HG03045 (cell line): Measurements from ENCODE around the gene TEX2.
A peak's percentile ranks its signal among the peaks of the same experiment; 100 is the strongest.

ENCODE experiments used
- ATAC-seq: cut with Tn5 transposase; IDR thresholded peaks from one replicate; pipeline ENCODE4 v1.9.1; 2021; ENCODE audit warnings: mild to moderate bottlenecking, moderate library complexity; ENCODE audit not compliant: unreplicated experiment

Gene TEX2

DNA sequence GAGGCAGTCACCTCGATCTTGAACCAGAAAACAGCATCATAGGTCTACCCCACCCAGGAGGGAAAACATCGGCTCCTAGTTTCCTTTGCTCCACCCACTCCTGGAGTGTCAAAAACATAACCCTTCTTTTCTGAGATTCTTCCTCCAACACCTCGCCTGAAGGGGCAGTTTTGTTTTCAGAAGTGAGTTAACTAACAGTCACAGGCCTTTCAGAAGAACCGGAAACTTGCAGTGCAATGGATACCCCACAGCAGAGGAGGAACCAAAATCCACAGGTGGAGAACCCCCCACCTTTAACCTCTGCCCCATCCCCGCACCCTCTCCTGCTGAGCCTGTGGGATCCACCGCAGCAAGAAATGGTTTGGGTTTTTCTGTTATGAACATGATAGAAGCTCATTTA lies 7.8 kb upstream of the TEX2 start:
- ATAC-seq, result no peak

DNA sequence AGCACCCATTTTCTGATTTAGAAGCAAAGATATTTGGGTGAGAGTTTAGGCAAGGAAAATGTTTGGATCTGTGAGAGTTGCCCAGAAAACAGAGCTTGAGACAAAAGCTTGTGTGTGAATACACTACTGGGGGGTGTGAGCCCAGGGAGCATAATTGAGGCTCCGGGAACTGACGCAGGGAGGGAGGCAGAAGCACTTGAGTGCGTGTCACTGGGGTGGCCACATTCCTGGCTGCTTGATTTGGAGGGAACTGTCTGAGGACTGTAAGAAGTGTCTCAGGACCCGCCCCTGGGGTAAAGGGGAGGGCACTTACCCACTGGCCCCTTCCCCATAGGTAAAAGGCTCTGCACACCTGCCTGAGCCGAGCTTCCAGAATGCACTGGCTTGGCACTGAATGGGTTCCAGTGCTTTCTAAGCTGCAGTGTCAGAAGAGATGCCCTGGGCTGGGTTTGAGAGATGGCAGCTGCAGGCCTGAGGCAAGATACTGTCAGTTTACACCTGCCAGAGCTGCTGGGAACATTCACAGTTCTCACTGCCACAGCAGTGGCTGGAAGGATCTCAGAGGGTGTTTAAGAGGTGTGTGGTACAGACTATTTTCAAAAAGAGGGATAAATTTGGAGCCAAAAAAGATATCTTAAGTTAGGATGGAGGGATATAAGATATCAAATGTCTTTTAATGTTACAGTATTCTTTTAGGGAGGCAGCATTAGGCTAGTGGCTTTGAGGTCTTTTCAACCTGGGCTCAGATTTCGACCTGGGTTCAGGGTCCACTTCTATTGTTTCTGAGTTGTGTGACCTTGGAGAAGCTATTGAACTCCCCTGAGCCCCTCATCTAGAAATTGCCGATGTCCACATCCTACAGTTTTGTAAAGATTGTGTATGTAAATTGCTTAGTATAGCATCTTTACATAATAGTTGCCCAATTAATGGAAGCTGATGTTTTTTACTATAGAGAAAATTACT lies 6.9 kb upstream of the TEX2 start:
- no peak for ATAC-seq

DNA sequence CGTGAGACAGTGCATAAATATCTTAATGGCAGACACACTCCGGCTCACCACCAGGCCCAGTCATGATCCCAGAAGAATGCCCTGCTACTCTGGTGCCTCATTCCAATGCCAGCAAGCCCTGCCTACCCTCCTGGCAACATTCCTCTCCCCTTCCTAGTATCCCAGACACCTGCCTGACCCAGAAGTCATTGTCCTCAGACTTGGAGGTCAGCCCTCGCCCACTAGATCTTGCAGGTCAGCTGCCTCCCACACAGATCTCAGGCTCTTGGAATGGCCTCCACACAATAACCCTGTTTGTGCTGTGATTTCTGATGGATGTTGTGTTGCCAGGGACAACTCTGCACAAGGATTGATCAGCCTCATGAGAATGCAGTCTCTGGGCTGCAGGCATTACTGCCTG lies 1.8 kb upstream of the TEX2 start:
- no peak for ATAC-seq

DNA sequence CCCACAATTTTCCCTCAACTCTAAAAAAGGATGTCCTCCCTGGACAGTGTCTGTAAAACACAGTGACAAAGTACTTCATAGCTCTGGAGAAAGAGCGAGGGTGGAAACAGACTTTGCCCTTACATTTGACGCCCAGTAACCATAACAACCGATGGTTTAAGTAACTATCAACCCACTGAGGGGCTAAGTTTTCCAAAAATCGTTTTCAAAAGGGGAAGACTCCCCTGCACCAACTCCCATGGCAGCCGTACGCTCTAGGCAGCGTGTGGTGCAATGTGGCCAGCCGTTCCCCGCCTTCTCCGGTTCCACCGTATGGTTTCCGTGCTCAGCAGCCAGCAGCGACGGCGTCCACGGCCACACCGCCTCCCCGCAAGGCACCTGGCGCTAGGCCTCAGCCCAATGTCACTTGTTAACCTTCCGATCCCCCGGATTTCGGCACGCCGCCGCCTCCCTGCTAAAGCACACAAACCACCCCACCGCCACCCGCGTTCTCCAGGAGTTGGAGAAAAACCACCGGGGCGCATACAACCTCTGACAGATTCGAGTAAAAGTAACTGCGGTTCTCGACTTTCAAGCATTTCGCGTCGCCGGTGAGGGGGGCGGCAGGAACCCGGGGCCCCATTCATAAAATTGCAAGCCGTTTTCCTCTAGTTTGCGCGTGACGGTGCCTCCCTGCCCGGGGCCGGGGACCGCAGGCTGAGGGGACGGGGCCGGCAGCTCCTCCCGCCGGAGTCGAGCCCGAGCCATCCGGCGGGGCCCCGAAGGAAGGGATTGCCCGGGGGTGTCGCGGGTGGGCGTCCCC lies 661 bp downstream of the TEX2 start:
- ATAC-seq, result peak; percentile 27

DNA sequence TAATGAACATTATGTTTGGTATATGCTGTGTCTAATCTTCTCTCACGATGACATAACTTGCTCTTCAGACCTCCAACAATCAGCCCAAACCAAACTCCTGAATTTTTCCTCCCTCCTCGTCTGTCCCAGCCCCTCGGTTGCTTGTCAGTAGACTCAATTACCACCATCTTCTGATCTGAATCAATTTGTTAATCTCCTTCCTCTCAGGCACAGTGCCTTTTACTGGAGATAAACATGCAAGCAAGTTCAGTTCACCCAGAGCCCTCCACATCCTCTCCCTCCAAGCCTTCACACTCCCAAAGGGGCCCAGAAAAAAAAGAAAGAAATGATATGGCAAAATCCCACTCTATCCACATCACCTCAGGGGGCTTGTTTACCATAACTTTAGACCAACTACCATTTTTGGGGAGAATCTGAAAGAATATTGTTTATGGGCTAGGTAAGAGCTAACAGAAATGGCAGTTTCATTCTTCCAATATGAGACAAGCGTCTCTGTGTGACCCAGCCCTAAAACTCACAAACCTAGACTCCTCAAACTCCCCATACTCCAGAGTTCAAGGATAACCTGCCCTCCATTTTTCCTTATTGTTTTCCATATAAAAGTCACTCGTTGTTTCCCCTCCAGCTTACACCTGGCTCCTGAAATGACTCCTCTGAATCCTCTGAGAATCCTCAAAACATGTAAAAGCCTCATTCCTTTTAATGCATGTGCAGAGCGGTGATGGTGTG lies 1.5 kb downstream of the TEX2 start:
- no peak for ATAC-seq

DNA sequence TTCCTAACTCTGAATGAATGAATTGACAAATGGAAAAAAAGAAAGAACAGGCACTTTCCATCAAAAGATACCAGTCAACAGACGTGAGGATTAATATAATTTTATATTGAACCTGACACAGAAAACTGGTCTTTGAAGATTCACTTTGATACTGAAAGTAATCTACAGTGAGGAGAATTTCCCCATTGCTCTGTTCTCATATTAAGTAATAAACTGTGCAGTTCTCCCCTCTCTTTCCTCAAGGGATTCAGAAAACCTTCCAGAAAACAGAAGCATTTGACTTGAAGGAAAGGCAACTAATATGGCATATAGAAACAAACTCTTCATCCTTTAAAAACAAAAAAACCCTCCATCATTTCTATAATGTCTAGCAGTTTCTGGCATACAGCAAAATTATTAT lies 2.2 kb downstream of the TEX2 start:
- ATAC-seq, result no peak

DNA sequence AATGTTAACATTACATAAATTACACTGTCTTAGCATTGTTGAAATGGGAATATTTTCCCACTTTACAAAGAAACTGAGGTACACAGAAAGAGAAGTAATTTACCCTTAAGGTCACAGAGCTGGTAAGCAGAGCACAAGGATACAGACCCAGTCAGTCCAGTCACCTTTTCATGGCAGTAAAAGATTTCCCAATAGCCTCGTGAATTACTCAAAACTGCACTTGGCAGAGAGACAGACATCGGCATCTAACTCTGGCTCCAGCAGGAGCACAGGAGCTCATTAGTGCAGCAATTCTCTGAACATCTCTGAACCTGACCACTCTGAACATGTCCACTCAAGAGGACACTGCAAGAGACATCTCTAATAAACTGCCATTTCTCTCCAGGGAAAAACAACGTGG lies 3.1 kb downstream of the TEX2 start:
- ATAC-seq, result no peak

DNA sequence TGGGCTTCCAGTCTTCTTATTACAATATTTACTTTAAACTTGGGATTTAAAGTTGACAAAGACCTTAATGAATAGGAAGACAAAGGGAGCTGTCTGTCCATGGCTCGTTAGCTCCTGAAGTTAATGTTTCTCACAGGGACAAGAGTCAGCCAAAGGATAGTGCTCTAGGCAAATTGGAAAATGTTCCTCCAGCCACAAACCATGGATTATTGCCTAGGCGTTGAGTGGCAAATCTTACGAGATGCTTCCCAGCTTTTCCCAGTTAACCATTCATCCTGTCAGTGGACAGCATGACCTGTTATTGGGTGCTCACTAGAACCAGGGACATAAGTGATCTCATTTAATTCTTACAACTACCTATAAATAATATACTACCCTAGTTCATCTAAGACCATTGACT lies 3.6 kb downstream of the TEX2 start:
- no peak for ATAC-seq

DNA sequence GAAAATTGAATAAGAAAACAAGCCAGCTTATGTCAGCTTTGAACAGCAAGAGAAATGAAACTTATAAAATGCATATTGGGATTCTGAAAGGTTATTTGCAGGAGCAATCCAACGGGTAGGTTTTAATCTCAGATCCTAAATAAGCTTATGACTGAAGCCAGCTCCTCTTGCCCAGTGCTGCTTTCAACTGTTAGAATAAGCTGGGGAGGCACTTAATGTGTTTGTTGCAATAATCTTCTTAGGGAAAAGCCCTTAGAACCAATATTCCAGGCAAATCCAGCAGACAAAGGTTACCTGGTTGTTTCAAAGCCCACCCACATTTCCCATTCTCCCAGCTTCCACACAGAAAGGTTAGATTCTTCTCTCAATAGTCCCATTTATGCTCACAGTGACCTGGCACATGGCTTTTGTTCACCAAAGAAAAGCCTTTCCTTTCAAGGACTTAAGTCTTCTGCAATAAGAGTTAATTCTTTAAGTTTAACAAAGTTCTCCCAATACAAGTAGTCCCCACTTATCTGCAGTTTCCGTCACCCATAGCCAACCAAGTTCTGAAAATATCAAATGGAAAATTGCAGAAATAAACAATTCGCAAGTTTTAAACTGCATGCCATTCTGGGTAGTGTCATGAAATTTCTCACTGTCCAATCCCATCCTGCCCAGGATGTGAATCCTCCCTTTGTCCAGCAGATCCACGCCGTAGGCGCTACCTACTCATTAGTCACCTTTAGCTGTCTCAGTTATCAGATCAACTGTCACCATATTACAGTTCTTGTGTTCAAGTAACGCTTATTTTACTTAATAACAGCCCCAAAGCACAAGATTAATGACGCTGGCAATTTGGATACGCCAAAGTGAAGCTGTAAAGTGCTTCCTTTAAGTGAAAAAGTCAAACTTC lies 5.9 kb downstream of the TEX2 start:
- ATAC-seq, result no peak

DNA sequence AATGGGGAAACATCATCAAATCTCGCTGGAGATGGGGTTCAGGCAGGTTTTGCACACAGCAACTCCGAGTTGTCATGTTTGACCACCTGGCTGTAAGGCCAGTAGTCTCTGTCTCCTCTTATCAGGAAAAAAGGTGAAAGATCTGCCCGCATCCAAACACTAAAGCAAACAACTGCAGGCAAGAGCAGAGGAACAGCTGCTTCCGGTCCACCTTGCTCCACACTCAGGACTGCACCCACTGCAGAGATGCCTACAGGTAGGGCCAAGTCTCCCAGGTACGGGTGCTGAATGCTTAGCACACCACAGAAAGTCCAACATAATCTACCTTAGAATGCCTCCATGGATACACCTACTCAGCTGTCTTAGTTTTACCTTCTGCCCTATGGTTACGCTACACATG lies 7.3 kb downstream of the TEX2 start:
- no peak for ATAC-seq

DNA sequence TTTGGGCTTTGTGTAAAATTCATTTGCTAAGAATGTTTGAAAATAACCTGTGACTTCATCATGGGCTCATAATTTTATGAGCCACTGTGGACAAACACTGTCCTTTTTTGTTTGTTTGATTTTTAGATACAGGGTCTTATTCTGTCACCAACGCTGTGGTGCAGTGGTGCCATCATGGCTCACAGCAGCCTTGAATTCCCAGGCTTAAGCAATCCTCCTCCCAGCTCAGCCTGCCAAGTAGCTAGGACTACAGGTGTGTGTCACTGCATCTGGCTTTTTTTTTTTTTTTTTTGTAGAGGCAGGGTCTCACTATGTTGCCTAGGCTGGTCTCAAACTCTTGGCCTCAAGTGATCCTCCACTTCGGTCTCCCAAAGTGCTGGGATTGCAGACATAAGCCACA lies 8.3 kb downstream of the TEX2 start:
- no peak for ATAC-seq

DNA sequence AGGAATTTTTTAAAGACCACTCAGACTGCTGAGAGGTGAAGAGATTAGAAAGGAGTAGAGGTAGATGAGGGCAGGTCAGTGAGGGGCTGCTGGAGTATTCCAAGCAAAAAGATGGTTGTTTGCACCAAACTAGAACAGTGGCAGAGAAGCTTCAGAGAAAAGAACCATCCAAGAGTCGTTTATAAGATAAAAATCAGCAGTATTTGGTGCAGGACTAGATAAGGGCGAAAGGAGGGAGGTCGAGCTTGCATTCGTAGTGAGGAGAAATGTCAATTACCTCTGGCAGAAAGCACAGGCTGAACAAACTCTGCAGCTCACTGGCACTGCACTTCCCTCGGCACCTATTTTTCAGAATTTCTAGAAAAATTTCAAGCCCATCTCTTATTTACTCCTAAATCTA lies 9.6 kb downstream of the TEX2 start:
- no peak for ATAC-seq

DNA sequence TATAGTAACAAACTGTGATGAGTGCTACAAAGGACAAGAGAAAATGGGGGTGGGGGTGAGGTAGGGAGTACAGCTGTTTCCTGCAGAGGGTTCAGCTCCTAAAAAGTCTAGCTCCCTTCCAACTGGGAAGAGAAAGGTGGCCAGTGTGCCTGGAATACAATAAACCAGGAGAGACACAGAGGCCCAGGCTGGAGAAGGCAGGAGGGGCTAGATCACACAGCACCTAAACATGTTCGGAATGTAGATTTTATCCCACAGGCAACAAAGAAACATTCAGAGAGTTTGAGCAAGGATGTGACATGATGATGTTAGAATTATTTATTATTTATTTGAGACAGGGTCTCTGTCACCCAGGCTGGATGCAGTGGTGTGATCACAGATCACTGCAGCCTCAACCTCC lies 10.2 kb downstream of the TEX2 start:
- ATAC-seq, result no peak

DNA sequence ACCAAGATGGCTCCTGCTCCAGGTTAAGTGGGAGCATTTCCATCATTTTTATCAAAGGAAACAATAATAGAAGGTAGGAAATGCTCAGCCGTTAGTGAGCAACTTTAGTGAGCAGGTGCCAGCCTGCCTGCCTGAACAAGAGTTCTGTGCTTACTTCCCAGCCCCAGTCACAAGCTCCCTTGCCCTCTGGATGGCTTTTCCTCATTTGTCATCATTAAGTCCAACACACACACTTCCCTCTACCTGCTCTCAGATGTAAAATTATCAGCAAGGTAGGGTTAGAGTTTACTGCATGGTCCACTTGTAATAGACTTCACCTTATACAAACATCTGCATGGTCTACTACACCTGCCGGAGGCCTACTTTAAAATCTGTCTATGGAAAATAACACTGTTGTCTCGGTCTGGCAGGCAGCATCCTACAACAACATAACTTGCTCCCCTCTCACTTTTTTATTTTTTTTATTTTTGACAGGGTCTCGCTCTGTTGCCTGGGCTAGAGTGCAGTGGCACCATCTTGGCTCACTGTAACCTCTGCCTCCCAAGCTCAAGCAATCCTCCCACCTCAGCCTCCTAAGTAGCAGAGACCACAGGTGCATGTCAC lies 12.7 kb downstream of the TEX2 start:
- no peak for ATAC-seq

DNA sequence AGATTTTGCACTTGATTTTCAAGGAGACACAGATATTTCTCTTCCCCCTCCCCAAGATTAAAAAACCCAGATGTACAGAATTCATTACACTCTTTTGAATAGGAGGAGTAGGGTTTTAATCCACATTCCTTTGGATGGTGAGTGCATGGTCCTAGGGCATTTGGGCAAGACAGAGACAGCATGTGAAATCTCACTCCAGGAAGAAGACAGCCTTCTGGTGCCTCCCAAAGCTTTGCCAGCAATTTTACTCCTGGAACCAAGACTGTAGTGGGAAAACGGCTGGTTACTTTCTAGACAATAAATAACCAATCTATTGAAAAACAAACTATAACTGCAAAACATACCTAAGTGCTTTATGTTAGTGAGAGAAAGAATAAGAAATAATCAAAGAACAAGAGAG lies 15.2 kb downstream of the TEX2 start:
- no peak for ATAC-seq

DNA sequence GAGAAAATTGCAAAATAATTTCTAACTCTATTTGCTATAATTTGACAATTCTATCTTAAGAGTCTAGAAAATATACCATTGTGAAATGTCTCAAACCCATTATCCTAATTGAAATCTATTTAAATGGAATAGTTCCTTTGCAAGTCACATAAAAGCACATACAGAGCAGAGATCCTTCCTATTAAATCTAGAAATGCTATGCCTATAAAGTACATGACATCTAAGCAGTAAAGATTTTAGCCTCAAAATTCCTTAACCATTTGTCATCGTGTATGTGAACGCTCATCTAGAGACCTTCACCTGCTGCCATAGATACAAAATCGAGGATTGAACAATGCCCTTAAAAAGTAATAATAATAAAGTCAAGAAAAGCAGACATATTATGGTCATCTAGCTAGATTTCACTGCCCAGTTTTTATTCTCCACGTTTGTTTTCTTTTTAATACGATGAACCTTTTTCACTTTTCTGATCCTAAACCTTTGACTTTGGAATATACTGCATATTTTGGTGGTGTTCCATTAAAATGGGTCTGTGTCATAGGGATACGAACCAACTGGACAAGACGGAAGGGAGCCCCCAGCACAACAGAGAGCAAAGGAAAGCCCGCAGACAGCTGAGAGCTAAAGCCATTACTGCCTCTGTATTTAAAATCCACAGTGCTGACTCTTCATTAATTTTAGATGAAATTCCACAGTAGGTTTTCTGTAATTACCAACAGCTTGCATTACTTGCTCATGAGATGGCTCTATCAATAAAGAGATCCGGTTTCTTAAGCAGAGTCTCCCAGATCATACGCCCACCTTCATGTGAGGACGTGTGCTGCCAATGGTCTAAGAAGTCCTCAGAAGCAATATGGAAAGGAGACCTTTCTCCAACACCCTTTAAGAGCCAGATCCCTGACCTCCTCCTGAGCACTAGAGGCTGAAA lies 17.6 kb downstream of the TEX2 start:
- no peak for ATAC-seq

DNA sequence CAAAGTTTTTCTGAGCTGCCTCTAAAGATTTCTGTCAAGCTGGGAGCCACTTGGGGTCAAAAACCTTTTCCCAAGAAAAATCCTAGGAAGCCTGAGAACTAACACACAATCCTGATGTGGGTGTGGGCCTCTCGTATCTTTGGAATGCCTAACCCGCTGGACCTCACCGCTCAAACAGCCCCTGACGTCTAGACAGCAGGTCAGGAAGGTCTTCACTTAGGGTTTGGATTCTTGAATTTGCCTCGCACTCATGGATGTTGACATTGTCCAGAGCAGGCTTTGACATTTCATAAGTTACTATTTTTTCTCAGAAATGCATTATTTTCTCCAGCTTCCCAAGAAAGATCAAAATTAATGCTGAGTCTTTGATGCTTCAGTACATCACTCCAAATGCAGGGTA lies 18.9 kb downstream of the TEX2 start:
- no peak for ATAC-seq

DNA sequence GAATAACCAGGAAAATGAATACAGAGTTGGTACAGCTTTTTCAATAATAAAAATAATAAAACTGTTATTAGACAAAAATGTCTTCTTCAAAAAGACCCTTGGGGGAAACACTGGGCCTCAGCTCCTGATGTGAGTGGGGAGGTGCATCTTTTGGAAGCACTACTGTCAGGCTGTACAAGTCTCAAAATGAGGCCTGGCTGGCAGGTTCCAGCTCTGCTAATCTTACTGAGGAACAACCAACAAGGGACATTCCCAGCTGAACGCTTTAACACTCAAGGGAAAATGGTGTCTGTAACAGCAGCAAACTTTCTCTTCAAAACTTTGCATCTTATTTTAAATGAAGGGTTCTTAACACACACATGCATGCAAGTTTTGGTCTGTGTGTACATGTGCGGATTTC lies 19.7 kb downstream of the TEX2 start:
- ATAC-seq, result no peak

DNA sequence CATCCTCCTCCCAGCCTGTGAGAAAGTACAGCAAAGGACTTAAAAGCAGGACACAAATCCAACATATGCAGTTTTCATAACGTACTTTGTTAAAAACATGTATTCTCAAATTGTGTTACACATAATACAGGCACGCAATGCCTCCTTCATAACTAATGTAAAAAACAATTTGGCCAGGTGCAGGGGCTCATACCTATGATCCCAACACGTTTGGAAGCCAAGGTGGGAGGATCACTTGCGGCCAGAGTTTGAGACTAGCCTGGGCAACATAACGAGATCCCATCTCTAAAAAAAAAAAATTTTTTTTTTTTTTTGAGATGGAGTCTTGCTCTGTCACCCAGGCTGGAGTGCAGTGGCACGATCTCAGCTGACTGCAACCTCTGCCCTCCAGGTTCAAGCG lies 20.4 kb downstream of the TEX2 start:
- ATAC-seq, result no peak
